H9 (cell line): ENCODE measurements around the gene ENC1. TPM values are rescaled to one million over a fixed set of nuclear protein-coding genes. Genes with fewer than 3 reads are reported as not detected.

ENCODE experiments used
- DNase-seq: peaks from one replicate; pipeline ENCODE4 v3.0.0-alpha.2; 2017
- H2AFZ ChIP-seq: one replicate; pipeline ENCODE4 v1.6.1; 2013; ENCODE audit warnings: mild to moderate bottlenecking, low read length, control low read depth, moderate library complexity
- H2AK5ac ChIP-seq: 2 replicates; pipeline ENCODE4 v1.6.1; 2013; ENCODE audit warnings: low read length, control low read depth, mixed read lengths; ENCODE audit not compliant: insufficient read length
- H2BK120ac ChIP-seq: one replicate; pipeline ENCODE4 v1.6.1; 2013; ENCODE audit warnings: low read depth, mild to moderate bottlenecking, low read length, control low read depth, inconsistent platforms; ENCODE audit not compliant: poor library complexity, severe bottlenecking
- H2BK12ac ChIP-seq: 2 replicates; pipeline ENCODE4 v1.6.1; 2013; ENCODE audit warnings: low read length, control low read depth, mixed read lengths, low read depth; ENCODE audit not compliant: insufficient read length
- H2BK15ac ChIP-seq: 2 replicates; pipeline ENCODE4 v1.6.1; 2013; ENCODE audit warnings: low read depth, low read length, control low read depth
- H2BK20ac ChIP-seq: one replicate; pipeline ENCODE4 v1.6.1; 2013; ENCODE audit warnings: low read depth, mild to moderate bottlenecking, low read length, control low read depth, inconsistent platforms; ENCODE audit not compliant: poor library complexity, severe bottlenecking
- H2BK5ac ChIP-seq: 2 replicates; pipeline ENCODE4 v1.6.1; 2013; ENCODE audit warnings: low read length, control low read depth, mixed read lengths; ENCODE audit not compliant: insufficient read length
- H3K14ac ChIP-seq: 2 replicates; pipeline ENCODE4 v1.6.1; 2013; ENCODE audit warnings: low read length, control low read depth; ENCODE audit not compliant: insufficient read depth
- H3K18ac ChIP-seq: 2 replicates; pipeline ENCODE4 v1.6.1; 2013; ENCODE audit warnings: low read depth, mild to moderate bottlenecking, mixed read lengths, low read length, control low read depth; ENCODE audit not compliant: insufficient read length
- H3K23ac ChIP-seq: 2 replicates; pipeline ENCODE4 v1.6.1; 2013; ENCODE audit warnings: low read length, control low read depth, mixed read lengths, low read depth; ENCODE audit not compliant: insufficient read length
- H3K23me2 ChIP-seq: 2 replicates; pipeline ENCODE4 v1.6.1; 2013; ENCODE audit warnings: low read depth, mild to moderate bottlenecking, mixed read lengths, low read length, control low read depth; ENCODE audit not compliant: insufficient read length, poor library complexity, severe bottlenecking
- H3K27ac ChIP-seq: 2 replicates; pipeline ENCODE4 v1.5.1; 2013; ENCODE audit warnings: low read length, control low read depth, mixed read lengths, low read depth; ENCODE audit not compliant: insufficient read length
- H3K27me3 ChIP-seq: 2 replicates; pipeline ENCODE4 v1.6.1; 2013; ENCODE audit warnings: low read length, control low read depth, inconsistent platforms; ENCODE audit not compliant: insufficient read depth
- H3K4ac ChIP-seq: 2 replicates; pipeline ENCODE4 v1.6.1; 2013; ENCODE audit warnings: low read depth, mild to moderate bottlenecking, control low read depth, inconsistent platforms, low read length, moderate library complexity
- H3K4me1 ChIP-seq: 2 replicates; pipeline ENCODE4 v1.6.1; 2013; ENCODE audit warnings: low read length, control low read depth, inconsistent platforms; ENCODE audit not compliant: insufficient read depth
- H3K4me2 ChIP-seq: 2 replicates; pipeline ENCODE4 v1.6.1; 2013; ENCODE audit warnings: low read length, control low read depth, mixed read lengths; ENCODE audit not compliant: insufficient read length, insufficient read depth
- H3K56ac ChIP-seq: 2 replicates; pipeline ENCODE4 v1.6.1; 2013; ENCODE audit warnings: low read depth, mild to moderate bottlenecking, mixed read lengths, low read length, control low read depth; ENCODE audit not compliant: insufficient read length
- H3K79me1 ChIP-seq: 2 replicates; pipeline ENCODE4 v1.6.1; 2013; ENCODE audit warnings: low read depth, mild to moderate bottlenecking, moderate library complexity, low read length, control low read depth, inconsistent platforms; ENCODE audit not compliant: insufficient read depth, poor library complexity, severe bottlenecking
- H3K79me2 ChIP-seq: 2 replicates; pipeline ENCODE4 v1.6.1; 2013; ENCODE audit warnings: low read length, control low read depth, inconsistent platforms; ENCODE audit not compliant: insufficient read depth
- H3K9ac ChIP-seq: 2 replicates; pipeline ENCODE4 v1.6.1; 2013; ENCODE audit warnings: low read length, control low read depth, mixed read lengths; ENCODE audit not compliant: insufficient read length; ENCODE audit errors: extremely low read depth
- H3K9me3 ChIP-seq: one replicate; pipeline ENCODE4 v1.6.1; 2013; ENCODE audit warnings: low read depth, low read length, inconsistent platforms; ENCODE audit not compliant: control insufficient read depth
- H3T11ph ChIP-seq: one replicate; pipeline ENCODE4 v1.6.1; 2013; ENCODE audit warnings: mild to moderate bottlenecking, low read length, control low read depth, inconsistent platforms
- H4K20me1 ChIP-seq: one replicate; pipeline ENCODE4 v1.6.1; 2013; ENCODE audit not compliant: control insufficient read depth, insufficient read length, insufficient read depth
- H4K5ac ChIP-seq: 2 replicates; pipeline ENCODE4 v1.6.1; 2013; ENCODE audit warnings: low read depth, mild to moderate bottlenecking, mixed read lengths, low read length, control low read depth; ENCODE audit not compliant: insufficient read length
- H4K8ac ChIP-seq: replicated peaks from 2 replicates; pipeline ENCODE4 v1.6.1; 2013; ENCODE audit warnings: low read length, control low read depth, mixed read lengths, low read depth; ENCODE audit not compliant: insufficient read length
- H4K91ac ChIP-seq: 2 replicates; pipeline ENCODE4 v1.6.1; 2013; ENCODE audit warnings: low read depth, mild to moderate bottlenecking, moderate library complexity, mixed read lengths, low read length, control low read depth; ENCODE audit not compliant: insufficient read length
- H3K27ac Mint-ChIP-seq, 3 experiments: 2 replicates in 2 of 3; 3 replicates in 1 of 3; pipeline ENCODE4 v1.8.0; 2020 to 2021; ENCODE audit warnings: mixed read lengths in 3 of 3, mild to moderate bottlenecking in 1 of 3, moderate library complexity in 1 of 3
- H3K27me3 Mint-ChIP-seq: 2 replicates; pipeline ENCODE4 v1.8.0; 2021; ENCODE audit warnings: low read depth, mild to moderate bottlenecking, moderate library complexity, mixed read lengths
- H3K36me3 Mint-ChIP-seq, 3 experiments: 2 replicates in 2 of 3; 3 replicates in 1 of 3; pipeline ENCODE4 v1.8.0; 2020 to 2021; ENCODE audit warnings: low read depth in 3 of 3, mixed read lengths in 3 of 3; ENCODE audit not compliant: insufficient read depth in 1 of 3
- H3K4me1 Mint-ChIP-seq, 2 experiments: 2 replicates each; pipeline ENCODE4 v1.8.0; 2020; ENCODE audit warnings: mixed read lengths in 2 of 2
- H3K4me3 Mint-ChIP-seq, 2 experiments: 2 replicates in 1 of 2; 3 replicates in 1 of 2; pipeline ENCODE4 v1.8.0; 2020 to 2021; ENCODE audit warnings: mild to moderate bottlenecking in 2 of 2, mixed read lengths in 2 of 2, moderate library complexity in 1 of 2
- H3K9me3 Mint-ChIP-seq, 2 experiments: 2 replicates in 1 of 2; 3 replicates in 1 of 2; pipeline ENCODE4 v1.8.0; 2020; ENCODE audit warnings: mild to moderate bottlenecking in 2 of 2, mixed read lengths in 2 of 2, moderate library complexity in 1 of 2
- CTCF ChIP-seq: fragments of 200-600 bp; sonication (generic); conservative IDR thresholded peaks from 3 replicates; pipeline ENCODE4 v1.8.0; 2021; ENCODE audit warnings: antibody characterized with exemption, mild to moderate bottlenecking
- WGBS: extraction: QIAGEN DNeasy Blood & Tissue Kit; methylation state at CpG from one replicate; pipeline ENCODE4 v1.1.7; 2013; ENCODE audit warnings: missing lambda C conversion rate, low lambda C conversion rate, mixed read lengths; ENCODE audit not compliant: insufficient read length; ENCODE audit errors: extremely low coverage; 5-methylcytosine and 5-hydroxymethylcytosine counted together
- total RNA-seq: library from RNA; stranded (reverse); gene quantifications from 2 replicates; pipeline ENCODE4 v1.2.1, GENCODE V29; 2021

The ENC1 gene
- total RNA-seq, 1 experiment from 2014 or later, result 14.4 TPM

- H2BK12ac ChIP-seq, result no peak overlapping the region
- Mint-ChIP-seq H3K27ac (no peak overlapping the region), H3K36me3 (peaks cover 12 to 29% (median 22%) of the 10 kb centered on the region in 3 experiments; a peak in 6 of 7 replicates), H3K27me3 (peaks cover 5% of the 10 kb centered on the region), H3K9me3 (no peaks in the 10 kb centered on the region), H3K4me3 (no peak overlapping the region), H3K4me1 (peaks cover 53 to 54% of the 10 kb centered on the region in 2 experiments)
- WGBS, result no CpG with 5 or more reads among the region's 7 CpGs
- H3K23me2 ChIP-seq, result no peaks in the 10 kb centered on the region
- no peak overlapping the region for H3K4me2 ChIP-seq
- no peak overlapping the region for H2BK15ac ChIP-seq
- H3K79me2 ChIP-seq, result no peaks in the 10 kb centered on the region
- no peak overlapping the region for H3K18ac ChIP-seq
- no peak overlapping the region for H4K91ac ChIP-seq
- H2BK120ac ChIP-seq, result no peak overlapping the region
- no peak overlapping the region for H4K5ac ChIP-seq
- no peak overlapping the region for H3K27ac ChIP-seq
- H4K8ac ChIP-seq, result no peak overlapping the region
- H3T11ph ChIP-seq, result no peak overlapping the region
- no peak overlapping the region for H2AK5ac ChIP-seq
- no peak overlapping the region for H2BK5ac ChIP-seq
- H3K9me3 ChIP-seq, result no peaks in the 10 kb centered on the region
- no peak overlapping the region for H3K4ac ChIP-seq
- no peak for TF ChIP-seq CTCF
- no peak overlapping the region for H2AFZ ChIP-seq
- peaks cover 12% of the 10 kb centered on the region for H3K4me1 ChIP-seq
- no peak overlapping the region for H3K9ac ChIP-seq
- H3K79me1 ChIP-seq, result no peaks in the 10 kb centered on the region
- no peaks in the 10 kb centered on the region for H3K27me3 ChIP-seq
- H3K23ac ChIP-seq, result no peak overlapping the region
- DNase-seq, result no peak
- H3K56ac ChIP-seq, result no peak overlapping the region
- no peaks in the 10 kb centered on the region for H4K20me1 ChIP-seq
- no peak overlapping the region for H3K14ac ChIP-seq
- H2BK20ac ChIP-seq, result no peak overlapping the region
Measured at GRCh38 chr5:74630453-74631066, 10.0 kb downstream of the ENC1 start.
